GM19240 (cell line): ENCODE data around the gene SAP130.
"Not testable (repeated sequence)": the region's sequence is repeated elsewhere in the genome, so short reads cannot be mapped to it uniquely, and the experiment has no call there.

ENCODE experiments used
- DNase-seq: peaks from one replicate; pipeline ENCODE4 v3.0.0; 2011; ENCODE audit warnings: low spot score; ENCODE audit not compliant: insufficient read length

SAP130 gene

DNA sequence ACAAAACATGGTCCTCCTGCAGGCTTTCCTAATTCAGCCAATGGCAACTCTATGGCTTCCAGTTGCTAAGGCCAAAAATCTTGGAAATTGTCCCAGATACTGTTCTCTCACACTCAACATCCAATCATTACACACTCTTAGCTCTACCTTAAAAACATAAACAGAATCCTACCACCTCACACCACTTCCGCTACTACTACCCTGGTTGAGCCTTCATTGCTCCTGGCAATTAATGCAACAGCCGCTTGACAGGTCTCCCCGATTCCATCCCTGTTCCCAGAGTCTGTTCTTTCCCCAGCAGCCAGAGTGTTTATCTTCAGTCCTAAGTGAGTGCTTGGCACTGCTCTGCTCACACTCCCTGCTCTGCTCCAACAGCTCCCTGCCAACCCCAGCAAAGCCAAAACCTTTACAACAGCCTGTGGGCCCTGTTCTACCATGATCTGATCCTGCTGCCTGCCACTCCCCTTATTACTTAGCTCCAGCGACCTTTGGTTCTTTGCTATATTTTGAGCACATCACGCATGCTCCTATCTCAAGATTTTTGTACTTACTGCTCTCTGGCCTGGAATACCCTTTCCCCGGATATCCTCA lies 74.6 kb downstream of the SAP130 start:
- DNase-seq = no peak

GRCh38 chr2:127951026-127951425 lies 76.8 kb downstream of the SAP130 start:
- DNase-seq = no peak

DNA sequence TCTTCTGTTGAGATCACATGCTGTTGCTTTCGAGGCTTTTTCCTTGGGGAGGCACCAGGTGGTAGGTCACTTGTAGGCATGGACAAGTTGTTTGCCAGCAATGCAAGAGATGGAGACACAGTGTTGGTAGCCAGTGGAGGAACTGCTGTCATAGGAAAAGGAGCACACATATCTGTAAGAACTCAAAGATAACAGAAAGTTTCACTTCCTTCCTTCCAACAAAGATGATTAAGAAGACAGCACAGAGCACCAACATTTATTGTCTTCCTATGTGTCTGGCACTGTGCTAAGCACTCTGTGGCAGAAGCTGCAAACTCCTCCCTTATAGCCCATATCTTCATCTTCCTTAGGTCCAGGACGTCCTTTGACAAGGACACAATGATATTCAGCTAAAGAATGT lies 77.6 kb downstream of the SAP130 start:
- DNase-seq = no peak

DNA sequence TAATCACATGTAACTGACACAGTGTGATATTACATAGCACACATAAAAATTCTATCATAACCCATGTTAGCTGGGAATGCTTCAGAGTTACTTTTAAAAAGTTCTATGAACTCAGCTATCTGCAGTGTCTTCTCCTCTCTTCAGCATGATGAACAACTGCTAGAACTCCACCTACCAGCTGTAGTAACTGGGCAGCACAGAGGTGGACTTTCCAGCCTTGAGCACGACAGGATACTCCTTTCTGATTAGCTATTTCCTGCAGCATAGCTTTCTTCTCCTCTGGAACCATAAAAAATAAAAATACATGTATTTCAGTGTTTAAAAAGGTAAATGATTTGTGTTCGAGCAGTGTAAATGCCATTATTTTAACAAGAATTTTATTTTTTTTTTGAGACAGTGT lies 82.6 kb downstream of the SAP130 start:
- DNase-seq = no peak

DNA sequence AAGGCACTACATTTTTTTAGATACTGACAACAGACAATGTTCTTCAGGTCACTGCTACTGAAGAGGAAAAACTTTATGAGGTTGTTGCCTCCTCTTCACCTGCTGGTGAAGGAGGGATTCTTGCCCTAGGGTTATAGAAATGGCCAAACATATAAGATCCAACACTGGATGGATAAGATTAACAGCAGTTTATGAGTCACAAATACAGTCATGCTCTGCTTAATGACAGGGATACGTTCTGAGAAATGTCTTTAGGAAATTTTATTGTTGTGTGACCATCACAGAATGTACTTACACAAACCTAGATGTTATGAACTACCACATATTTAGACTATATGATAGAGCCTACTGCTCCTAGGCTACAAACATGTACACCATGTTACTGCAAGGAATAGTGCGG lies 84.7 kb downstream of the SAP130 start:
- no peak for DNase-seq

GRCh38 chr2:127942002-127942401 lies 85.9 kb downstream of the SAP130 start:
- DNase-seq = no peak

DNA sequence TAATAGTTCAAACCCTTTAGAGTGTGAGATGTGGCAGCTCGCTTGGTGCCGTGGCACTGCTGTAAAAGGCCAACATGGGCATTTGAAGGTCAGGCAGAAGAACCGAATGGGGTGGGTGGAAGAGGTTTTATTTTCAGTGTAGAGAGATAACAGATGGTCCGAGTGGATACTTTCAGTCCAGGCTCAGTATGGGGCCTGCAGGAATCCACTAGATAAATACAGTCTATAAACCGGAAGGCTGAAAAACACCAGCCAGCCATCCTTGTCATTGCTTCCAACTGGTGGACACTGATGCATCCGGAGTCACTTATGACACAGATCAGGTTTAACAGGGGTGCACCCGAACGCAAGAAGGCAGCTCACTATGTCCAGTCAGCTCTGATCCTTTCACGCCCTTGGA lies 86.4 kb downstream of the SAP130 start:
- no peak for DNase-seq

DNA sequence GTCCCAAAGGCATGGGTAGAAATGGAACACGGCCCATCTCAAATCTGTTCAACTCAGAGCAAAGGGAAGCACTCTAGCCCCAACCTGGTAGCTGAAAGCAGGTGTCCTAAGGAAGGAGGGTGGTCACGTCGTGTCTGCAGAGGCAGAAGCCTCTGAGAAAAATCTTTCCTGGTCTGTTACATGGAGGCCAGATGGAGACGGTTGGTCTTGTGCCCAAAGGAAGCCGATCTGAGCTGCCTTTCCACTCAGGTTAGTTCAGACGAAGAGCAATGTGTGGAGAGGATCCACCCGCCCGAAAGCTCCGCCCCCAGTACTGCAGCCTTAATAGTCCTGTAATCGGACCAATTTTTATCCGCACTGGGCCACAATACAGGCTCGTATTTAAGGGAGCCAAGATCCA lies 87.2 kb downstream of the SAP130 start:
- no peak for DNase-seq

GRCh38 chr2:127935337-127935736 lies 92.5 kb downstream of the SAP130 start:
- no peak for DNase-seq

GRCh38 chr2:127932199-127932876 lies 95.5 kb downstream of the SAP130 start:
- no peak for DNase-seq

DNA sequence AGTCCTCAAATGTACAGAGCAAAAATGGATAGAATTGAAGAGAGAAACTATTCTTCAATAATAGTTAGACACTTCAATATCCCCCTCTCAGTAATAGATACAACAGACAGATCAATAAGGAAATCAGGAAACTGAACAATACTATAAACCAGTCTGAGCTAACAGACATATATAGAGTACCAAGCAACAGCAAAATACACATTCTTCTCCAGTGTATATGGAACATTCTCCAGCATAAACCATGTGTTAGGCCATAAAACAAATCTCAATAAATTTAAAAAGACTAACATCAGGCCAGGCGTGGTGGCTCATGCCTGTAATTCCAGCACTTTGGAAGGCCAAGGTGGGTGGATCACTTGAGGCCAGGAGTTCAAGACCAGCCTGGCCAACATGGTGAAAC lies 98.4 kb downstream of the SAP130 start:
- no peak for DNase-seq

- no peak for DNase-seq
Observed at GRCh38 chr2:127927384-127927783, 100.5 kb downstream of the SAP130 start.

DNA sequence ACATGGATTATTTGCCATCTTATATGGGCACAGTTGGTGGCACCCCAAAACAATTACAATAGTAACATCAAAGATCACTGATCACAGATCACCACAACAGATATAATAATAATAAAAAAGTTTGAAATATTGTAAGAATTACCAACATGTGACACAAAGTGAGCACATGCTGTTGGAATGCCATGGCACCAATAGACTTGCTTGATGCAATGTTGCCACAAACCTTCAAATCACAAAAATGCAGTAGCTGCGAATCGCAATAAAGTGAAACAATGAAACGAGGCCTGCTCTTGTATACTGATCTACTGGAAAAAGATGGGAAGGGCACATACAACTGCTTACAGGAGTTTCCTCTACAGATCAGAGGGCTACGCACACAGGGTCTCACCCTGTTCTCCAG lies 109.9 kb downstream of the SAP130 start:
- DNase-seq = no peak

DNA sequence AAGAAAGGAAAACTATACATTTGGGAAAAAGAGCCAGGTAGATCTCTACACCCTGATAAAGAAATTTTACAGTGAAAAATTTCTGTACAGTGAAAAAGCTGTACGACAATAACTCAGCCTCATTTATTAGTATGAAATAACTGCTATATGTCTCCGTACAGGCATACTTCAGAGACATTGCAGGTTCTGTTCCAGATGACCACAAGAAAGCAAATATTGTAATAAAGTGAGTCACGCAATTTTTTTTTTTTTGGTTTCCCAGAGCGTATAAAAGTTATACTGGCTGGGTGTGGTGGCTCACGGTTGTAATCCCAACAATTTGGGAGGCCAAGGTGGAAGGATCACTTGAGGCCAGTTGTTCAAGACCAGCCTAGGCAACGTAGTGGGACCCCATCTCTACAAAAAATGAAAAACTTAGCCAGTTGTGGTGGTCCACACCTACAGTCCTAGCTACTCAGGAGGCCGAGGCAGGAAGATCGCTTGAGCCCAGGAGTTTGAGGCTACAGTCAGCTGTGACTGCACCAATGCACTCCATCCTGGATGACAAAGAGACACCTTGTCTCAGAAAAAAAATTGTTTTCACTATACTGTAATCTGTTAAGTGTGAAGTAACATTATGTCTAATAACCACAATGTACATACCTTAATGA lies 113.9 kb downstream of the SAP130 start:
- DNase-seq = no peak

DNA sequence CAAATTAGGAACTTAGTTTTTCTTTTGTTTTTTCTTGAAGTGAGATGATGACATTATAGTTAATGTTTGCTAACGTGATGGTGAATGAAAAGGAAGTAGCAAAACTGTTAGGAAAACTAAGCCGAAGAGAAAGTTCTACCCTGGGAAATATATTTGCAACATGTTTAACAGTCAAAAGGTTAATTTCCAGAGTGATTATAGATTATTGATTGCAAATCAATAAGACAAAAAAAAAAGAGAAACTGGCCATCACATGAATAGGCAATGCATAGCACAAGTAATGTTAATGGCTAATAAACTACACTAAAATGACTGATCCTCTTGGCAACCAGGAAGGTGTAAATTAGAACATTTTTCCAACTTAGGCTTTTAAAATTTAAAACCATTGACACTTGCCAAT lies 116.1 kb downstream of the SAP130 start:
- no peak for DNase-seq

GRCh38 chr2:127910415-127910814 lies 117.4 kb downstream of the SAP130 start:
- no peak for DNase-seq

GRCh38 chr2:127909019-127909418 lies 118.8 kb downstream of the SAP130 start:
- DNase-seq = no peak

DNA sequence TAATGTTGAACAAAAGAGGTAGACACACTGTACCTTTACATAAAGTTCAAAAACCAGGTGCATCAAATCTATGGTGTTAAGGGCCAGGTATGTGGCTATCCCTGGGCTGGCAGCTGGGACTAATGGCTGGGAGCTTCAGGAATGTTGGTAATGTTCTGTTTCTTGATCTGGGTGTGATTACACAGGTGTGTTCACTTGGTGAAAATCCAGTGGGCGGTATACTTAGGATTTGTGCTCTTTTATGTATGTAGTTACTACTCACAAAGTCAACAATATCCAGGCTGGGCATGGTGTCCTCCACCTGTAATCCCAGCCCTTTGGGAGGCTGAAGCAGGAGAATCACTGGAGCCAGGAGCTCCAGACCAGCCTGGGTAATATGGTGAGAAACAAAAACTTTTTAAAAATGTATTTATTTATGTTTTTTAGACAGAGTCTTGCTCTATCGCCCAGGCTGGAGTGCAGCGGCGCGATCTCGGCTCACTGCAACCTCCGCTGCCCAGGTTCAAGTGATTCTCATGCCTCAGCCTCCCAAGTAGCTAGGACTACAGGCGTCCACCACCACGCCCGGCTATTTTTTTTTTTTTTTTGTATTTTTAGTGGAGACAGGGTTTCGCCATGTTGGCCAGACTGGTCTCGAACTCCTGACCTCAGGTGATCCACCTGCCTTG lies 120.0 kb downstream of the SAP130 start:
- DNase-seq = not testable (repeated sequence)

GRCh38 chr2:127906206-127906926 lies 121.5 kb downstream of the SAP130 start:
- no peak for DNase-seq

GRCh38 chr2:127901339-127902056 lies 126.4 kb downstream of the SAP130 start:
- no peak for DNase-seq
